Gastrocnemius medialis (tissue), 4 donors: Measurements from ENCODE around the gene TRUB1. TPM values are rescaled to one million over a fixed set of nuclear protein-coding genes. Genes with fewer than 3 reads are reported as not detected.

Experiments used
- ATAC-seq, 2 donors: fragments of 150-250 bp; one replicate each; pipeline ENCODE4 v1.9.1; 2016
- DNase-seq, 2 donors: peaks; one replicate each; pipeline ENCODE4 v3.0.0-alpha.2; 2019
- H3K27ac ChIP-seq, 4 donors: fragments of 200-600 bp; sonication (generic); 1 replicate in 1 of 4; 2 replicates in 3 of 4; pipeline ENCODE4 v1.5.1; 2016 to 2018; ENCODE audit warnings: mild to moderate bottlenecking in 2 of 4, moderate library complexity in 1 of 4
- H3K27me3 ChIP-seq, 3 donors: fragments of 200-600 bp; sonication (generic) in 2 of 3; 1 replicate in 1 of 3; 2 replicates in 2 of 3; pipeline versions ENCODE4 v1.5.1 to v1.6.0; 2016 to 2019; ENCODE audit warnings: mild to moderate bottlenecking in 1 of 3, moderate library complexity in 1 of 3
- H3K36me3 ChIP-seq, 2 donors: fragments of 200-600 bp; sonication (generic) in 1 of 2; one replicate each; pipeline ENCODE4 v1.5.1; 2017 to 2018
- H3K4me1 ChIP-seq, 2 donors: fragments of 200-600 bp; sonication (generic) in 1 of 2; one replicate each; pipeline ENCODE4 v1.5.1; 2016 to 2017; ENCODE audit warnings: mild to moderate bottlenecking in 2 of 2
- H3K4me3 ChIP-seq, 4 donors: fragments of 200-600 bp; sonication (generic) in 3 of 4; 1 replicate in 1 of 4; 2 replicates in 3 of 4; pipeline ENCODE4 v1.5.1; 2016 to 2019; ENCODE audit warnings: mild to moderate bottlenecking in 2 of 4
- H3K9me3 ChIP-seq, 3 donors: fragments of 200-600 bp; sonication (generic) in 2 of 3; 1 replicate in 1 of 3; 2 replicates in 2 of 3; pipeline ENCODE4 v1.5.1; 2016 to 2019
- POLR2A ChIP-seq, 2 donors: fragments of 450-650 bp; IDR thresholded peaks; one replicate each; pipeline ENCODE4 v1.6.1; 2017; ENCODE audit warnings: antibody characterized with exemption in 2 of 2, mild to moderate bottlenecking in 2 of 2, moderate library complexity in 2 of 2
- in situ Hi-C, 4 donors: fragments of 200-750 bp; cut with MboI; loops; one replicate each; pipeline versions ENCODE4 v1.15.0 to v1.8.0; 2017; ENCODE audit warnings: low sequenced_read_pairs in 4 of 4
- intact Hi-C: fragments of 100-400 bp; cut with DNase I; formaldehyde crosslinking; loops from one replicate; pipeline ENCODE4 v1.15.1; 2023; ENCODE audit warnings: low total_unique reads
- total RNA-seq, 4 donors: library from RNA; depleted of rRNA; stranded (reverse); fragments of >200 nt; gene quantifications; one replicate each; pipeline versions ENCODE4 v1.1.0 to v1.2.3, GENCODE V29; 2016
- TF ChIP-seq, protein P1 (sequence below), 5 experiments: fragments of 450-650 bp in 3 of 5; fragments of 200-600 bp in 2 of 5; sonication (generic) in 2 of 5; IDR thresholded peaks in 4 of 5; conservative IDR thresholded peaks in 1 of 5; 1 replicate in 4 of 5; 2 replicates in 1 of 5; pipeline ENCODE4 v1.5.1; 2016 to 2019; ENCODE audit warnings: antibody characterized with exemption in 5 of 5, mild to moderate bottlenecking in 3 of 5, moderate library complexity in 3 of 5

Gene TRUB1
- total RNA-seq, 4 donors from 2014 or later: 8.5 to 16.5 (median 10.3) TPM

DNA sequence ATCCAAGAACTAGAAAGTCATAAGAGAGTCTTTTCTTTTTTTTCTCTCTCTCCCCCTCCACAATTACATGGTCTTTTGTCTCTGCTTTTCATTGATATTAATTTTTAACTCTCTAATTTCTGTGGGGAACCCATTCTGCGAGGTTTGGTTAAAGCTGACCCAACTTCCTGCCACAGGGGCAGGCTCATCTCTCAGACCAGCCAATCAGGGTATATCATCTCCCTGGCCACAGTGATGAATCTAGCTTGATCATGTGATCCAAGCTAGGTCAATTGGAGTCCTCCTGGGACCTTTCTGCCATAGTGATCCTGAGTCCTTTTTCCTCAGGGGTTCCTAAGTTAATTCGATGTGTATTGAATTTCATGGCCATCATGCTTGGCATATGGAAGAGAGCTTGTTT, 38.0 kb upstream of the TRUB1 start:
- Histone ChIP-seq H3K4me1 (no peaks in the 10 kb centered on the region), H3K4me3 (no peak overlapping the region), H3K36me3 (no peaks in the 10 kb centered on the region), H3K9me3 (no peaks in the 10 kb centered on the region), H3K27me3 (no peaks in the 10 kb centered on the region), H3K27ac (no peak overlapping the region)
- intact Hi-C loops: no loop called here
- no peak for ATAC-seq
- DNase-seq: no peak
- in situ Hi-C loops: no loop called here
- no peak for TF ChIP-seq POLR2A (IDR thresholded peaks at IDR 0.05)
- TF ChIP-seq, protein P1, sequence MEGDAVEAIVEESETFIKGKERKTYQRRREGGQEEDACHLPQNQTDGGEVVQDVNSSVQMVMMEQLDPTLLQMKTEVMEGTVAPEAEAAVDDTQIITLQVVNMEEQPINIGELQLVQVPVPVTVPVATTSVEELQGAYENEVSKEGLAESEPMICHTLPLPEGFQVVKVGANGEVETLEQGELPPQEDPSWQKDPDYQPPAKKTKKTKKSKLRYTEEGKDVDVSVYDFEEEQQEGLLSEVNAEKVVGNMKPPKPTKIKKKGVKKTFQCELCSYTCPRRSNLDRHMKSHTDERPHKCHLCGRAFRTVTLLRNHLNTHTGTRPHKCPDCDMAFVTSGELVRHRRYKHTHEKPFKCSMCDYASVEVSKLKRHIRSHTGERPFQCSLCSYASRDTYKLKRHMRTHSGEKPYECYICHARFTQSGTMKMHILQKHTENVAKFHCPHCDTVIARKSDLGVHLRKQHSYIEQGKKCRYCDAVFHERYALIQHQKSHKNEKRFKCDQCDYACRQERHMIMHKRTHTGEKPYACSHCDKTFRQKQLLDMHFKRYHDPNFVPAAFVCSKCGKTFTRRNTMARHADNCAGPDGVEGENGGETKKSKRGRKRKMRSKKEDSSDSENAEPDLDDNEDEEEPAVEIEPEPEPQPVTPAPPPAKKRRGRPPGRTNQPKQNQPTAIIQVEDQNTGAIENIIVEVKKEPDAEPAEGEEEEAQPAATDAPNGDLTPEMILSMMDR (IDR thresholded peaks at IDR 0.05 in 4 of 5, conservative IDR thresholded peaks at IDR 0.05 in 1 of 5): no peak

DNA sequence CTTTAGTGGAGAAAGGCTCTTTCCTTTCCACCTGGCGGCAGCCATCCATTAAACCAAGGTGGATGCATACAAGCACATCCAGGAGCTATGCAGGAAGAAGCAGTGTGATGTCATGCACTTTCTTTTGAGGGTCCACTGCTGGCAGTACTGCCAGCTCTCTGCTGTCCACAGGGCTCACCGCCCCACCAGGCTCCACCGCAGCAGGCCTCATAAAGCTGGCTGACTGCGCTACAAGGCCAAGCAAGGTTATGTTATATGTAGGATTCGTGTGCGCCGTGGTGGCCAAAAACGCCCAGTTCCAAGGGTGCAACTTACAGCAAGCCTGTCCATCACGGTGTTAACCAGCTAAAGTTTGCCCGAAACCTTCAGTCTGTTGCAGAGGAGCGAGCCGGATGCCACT, 37.3 kb upstream of the TRUB1 start:
- no peak overlapping the region for H3K27ac ChIP-seq
- no peak for TF ChIP-seq POLR2A (IDR thresholded peaks at IDR 0.05)
- TF ChIP-seq, protein P1 (IDR thresholded peaks at IDR 0.05 in 4 of 5, conservative IDR thresholded peaks at IDR 0.05 in 1 of 5): no peak
- H3K4me3 ChIP-seq: no peak overlapping the region
- no peaks in the 10 kb centered on the region for H3K4me1 ChIP-seq
- no peaks in the 10 kb centered on the region for H3K36me3 ChIP-seq
- intact Hi-C loops: no loop called here
- H3K9me3 ChIP-seq: no peaks in the 10 kb centered on the region
- ATAC-seq (no peak), DNase-seq (no peak)
- no peaks in the 10 kb centered on the region for H3K27me3 ChIP-seq
- in situ Hi-C loops: no loop called here

DNA sequence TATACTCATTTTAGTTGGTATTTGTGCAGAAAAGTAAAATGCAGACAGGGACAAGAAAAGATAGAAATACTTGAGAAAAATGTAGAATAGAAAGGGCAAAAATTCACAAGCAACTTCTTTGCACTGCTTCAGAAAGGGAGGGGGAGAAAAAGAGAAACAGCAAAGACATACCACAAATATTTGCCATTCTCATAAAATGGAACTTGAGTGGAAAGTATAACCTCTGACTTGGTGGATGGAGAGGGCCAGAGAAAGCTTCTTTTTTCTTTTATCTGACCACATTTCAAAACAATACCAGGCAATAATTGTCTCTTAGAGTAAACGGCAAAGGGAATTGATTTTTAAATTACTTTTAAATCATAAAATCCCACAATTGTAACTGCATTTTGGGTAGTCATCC, 35.8 kb upstream of the TRUB1 start:
- DNase-seq: no peak
- H3K4me3 ChIP-seq: no peak overlapping the region
- intact Hi-C loops (no loop called here), in situ Hi-C loops (no loop called here)
- H3K27ac ChIP-seq: no peak overlapping the region
- H3K27me3 ChIP-seq: no peaks in the 10 kb centered on the region
- ATAC-seq: no peak
- H3K4me1 ChIP-seq: no peaks in the 10 kb centered on the region
- no peaks in the 10 kb centered on the region for H3K36me3 ChIP-seq
- TF ChIP-seq POLR2A (IDR thresholded peaks at IDR 0.05): no peak
- TF ChIP-seq, protein P1 (IDR thresholded peaks at IDR 0.05 in 4 of 5, conservative IDR thresholded peaks at IDR 0.05 in 1 of 5): no peak
- no peaks in the 10 kb centered on the region for H3K9me3 ChIP-seq

DNA sequence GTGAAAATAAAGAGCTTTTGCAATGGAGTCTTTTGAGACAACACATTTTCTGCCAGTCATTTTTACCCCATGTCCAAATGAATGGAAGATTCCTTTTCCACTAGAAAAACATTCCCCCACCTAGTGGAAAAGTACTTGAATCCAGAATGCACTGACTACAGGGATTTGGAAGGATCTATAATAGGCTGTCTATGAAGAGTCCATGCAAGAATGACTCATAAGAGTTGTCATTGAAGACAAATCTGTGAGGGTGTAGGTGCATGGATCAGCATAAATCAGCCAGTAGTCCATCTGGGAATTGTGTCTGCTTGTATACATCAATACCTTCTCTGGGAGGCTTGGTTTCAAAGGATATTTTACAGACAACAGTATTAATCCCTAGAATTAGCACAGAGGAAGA, 32.5 kb upstream of the TRUB1 start:
- intact Hi-C loops: no loop called here
- Histone ChIP-seq H3K4me3 (no peak overlapping the region), H3K27me3 (no peaks in the 10 kb centered on the region), H3K36me3 (no peaks in the 10 kb centered on the region), H3K4me1 (no peaks in the 10 kb centered on the region), H3K9me3 (no peaks in the 10 kb centered on the region), H3K27ac (no peak overlapping the region)
- TF ChIP-seq, protein P1 (IDR thresholded peaks at IDR 0.05 in 4 of 5, conservative IDR thresholded peaks at IDR 0.05 in 1 of 5): no peak
- no peak for TF ChIP-seq POLR2A (IDR thresholded peaks at IDR 0.05)
- DNase-seq (no peak), ATAC-seq (no peak)
- in situ Hi-C loops: no loop called here

DNA sequence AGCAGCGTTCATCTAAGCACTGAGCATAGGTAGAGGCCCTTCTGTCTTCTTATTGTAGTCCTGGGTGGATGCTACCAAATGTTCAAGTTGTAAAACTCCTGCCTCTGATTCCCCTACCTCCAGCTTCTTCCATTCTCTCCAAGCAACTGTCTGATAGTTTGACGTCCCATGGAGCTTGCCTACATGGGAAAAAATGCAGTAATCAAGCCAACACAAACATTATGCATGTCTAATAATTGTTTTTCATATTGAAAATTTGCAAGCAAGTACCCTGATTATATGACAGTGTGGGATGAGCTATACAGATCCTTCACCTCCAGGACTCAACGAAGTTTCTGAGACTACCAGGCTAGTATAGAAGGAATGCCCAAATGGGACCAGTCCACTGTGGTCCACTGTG, 31.0 kb upstream of the TRUB1 start:
- no peaks in the 10 kb centered on the region for H3K36me3 ChIP-seq
- TF ChIP-seq POLR2A (IDR thresholded peaks at IDR 0.05): no peak
- TF ChIP-seq, protein P1 (IDR thresholded peaks at IDR 0.05 in 4 of 5, conservative IDR thresholded peaks at IDR 0.05 in 1 of 5): no peak
- H3K27ac ChIP-seq: no peak overlapping the region
- H3K4me3 ChIP-seq: no peak overlapping the region
- ATAC-seq (no peak), DNase-seq (no peak)
- in situ Hi-C loops (no loop called here), intact Hi-C loops (no loop called here)
- H3K9me3 ChIP-seq: no peaks in the 10 kb centered on the region
- no peaks in the 10 kb centered on the region for H3K27me3 ChIP-seq
- H3K4me1 ChIP-seq: no peaks in the 10 kb centered on the region
